ENCODE data around the gene CDC42EP4. TPM values are rescaled to one million over a fixed set of nuclear protein-coding genes. Genes with fewer than 3 reads are reported as not detected.

The CDC42EP4 gene
- total and polyA plus RNA-seq, 2 experiments from 2014 or later: 62.4 to 82.7 TPM

DNA sequence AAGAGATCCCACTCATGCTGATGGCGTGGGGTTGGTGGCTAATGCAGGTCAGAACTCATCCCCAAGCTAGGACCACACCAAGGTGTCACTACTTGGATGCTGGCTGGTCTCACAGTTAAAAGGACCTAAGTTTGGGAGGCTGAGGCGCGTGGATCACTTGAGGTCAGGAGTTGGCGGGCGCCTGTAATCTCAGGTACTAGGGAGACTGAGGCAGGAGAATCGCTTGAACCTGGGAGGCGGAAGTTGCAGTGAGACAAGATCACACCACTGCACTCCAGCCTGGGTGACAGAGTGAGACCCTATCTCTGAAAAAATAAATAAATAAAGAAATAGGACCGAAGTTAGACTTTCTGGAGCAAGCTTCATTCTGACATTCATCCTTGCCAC is 6.6 kb upstream of the CDC42EP4 start:
- Histone ChIP-seq H4K20me1 (ENCODE audit: insufficient read depth, poor library complexity, severe bottlenecking) (no peaks in the 10 kb centered on the region), H3K4me3 (no peak overlapping the region), H3K9me2 (replicated peaks; ENCODE audit: insufficient read depth) (no peaks in the 10 kb centered on the region), H3K27ac (peak overlapping the region; percentile 66), H3K27me3 (no peaks in the 10 kb centered on the region), H3K4me1 (ENCODE audit: insufficient read depth) (peaks cover 32% of the 10 kb centered on the region), H2AFZ (no peak overlapping the region), H3K9me3 (ENCODE audit: low read depth) (no peaks in the 10 kb centered on the region), H3K79me2 (no peaks in the 10 kb centered on the region), H3K36me3 (replicated peaks; ENCODE audit: insufficient read depth, low read depth) (no peaks in the 10 kb centered on the region), H3K4me2 (no peak overlapping the region)
- no peak for DNase-seq (ENCODE audit: low spot score)
- TF ChIP-seq EZH2 (IDR thresholded peaks at IDR 0.05; ENCODE audit: borderline replicate concordance) (no peak), EZH2phosphoT487 (IDR thresholded peaks at IDR 0.05; ENCODE audit: low read depth, severe bottlenecking, unreplicated experiment) (no peak), CTCF (IDR thresholded peaks at IDR 0.05; ENCODE audit: poor library complexity) (no peak)
- 89% methylated on average over 8 of the region's 8 CpGs for WGBS (ENCODE audit: low lambda C conversion rate, missing lambda C conversion rate)

DNA sequence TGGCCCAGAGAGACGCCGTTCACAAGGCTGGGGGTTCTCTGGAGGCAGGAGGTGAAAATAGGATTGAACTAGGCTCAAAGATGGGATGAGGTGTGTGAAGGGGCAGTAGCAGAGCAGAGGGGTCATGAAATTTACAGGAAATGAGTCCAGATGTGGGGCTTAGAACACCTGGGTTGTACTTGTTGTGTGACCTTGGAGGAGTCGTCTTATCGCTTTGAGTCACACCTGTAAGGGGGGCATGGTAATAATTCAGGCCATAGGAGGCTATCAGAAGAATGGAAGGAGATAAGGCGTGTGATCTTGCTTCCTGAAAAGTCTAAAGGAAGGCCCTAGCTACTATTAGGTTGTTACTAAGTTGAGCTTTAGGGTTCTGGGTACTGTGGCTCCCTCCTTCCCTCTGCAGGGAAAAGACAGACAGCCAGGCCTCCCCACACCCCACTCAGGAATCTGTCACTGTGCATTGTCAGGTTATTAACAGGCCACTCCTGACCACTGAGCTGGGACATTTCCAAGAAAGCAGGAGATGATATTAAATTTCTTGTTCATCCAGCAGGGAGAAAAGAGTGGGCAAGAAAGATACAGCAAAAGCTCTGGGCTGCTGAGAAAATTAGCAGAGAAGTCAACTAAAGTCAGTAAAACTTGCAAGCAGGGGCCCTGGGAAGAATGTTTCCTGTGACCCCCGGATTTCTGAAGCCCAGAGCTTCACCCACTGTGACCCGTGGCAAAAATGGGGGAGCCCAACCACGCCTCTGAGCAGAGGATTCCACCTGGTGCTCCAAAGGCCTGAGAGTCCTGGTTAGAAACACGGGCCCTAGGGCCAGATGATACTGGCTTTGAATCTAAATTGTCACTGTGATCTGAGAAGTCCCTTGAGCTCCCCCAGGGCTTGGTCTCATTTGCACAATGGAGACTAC is 6.0 kb upstream of the CDC42EP4 start:
- Histone ChIP-seq H3K4me1 (ENCODE audit: insufficient read depth) (peaks cover 27% of the 10 kb centered on the region), H4K20me1 (ENCODE audit: insufficient read depth, poor library complexity, severe bottlenecking) (no peaks in the 10 kb centered on the region), H3K36me3 (replicated peaks; ENCODE audit: insufficient read depth, low read depth) (no peaks in the 10 kb centered on the region), H3K27me3 (no peaks in the 10 kb centered on the region), H3K4me3 (no peak overlapping the region), H3K4me2 (no peak overlapping the region), H3K9me2 (replicated peaks; ENCODE audit: insufficient read depth) (no peaks in the 10 kb centered on the region), H3K27ac (peak overlapping the region; percentile 66), H2AFZ (no peak overlapping the region), H3K79me2 (no peaks in the 10 kb centered on the region), H3K9me3 (ENCODE audit: low read depth) (no peaks in the 10 kb centered on the region)
- DNase-seq (ENCODE audit: low spot score): no peak
- WGBS (ENCODE audit: low lambda C conversion rate, missing lambda C conversion rate): 67% methylated on average over 9 of the region's 9 CpGs
- TF ChIP-seq EZH2 (IDR thresholded peaks at IDR 0.05; ENCODE audit: borderline replicate concordance) (no peak), CTCF (IDR thresholded peaks at IDR 0.05; ENCODE audit: poor library complexity) (no peak), EZH2phosphoT487 (IDR thresholded peaks at IDR 0.05; ENCODE audit: low read depth, severe bottlenecking, unreplicated experiment) (no peak)

DNA sequence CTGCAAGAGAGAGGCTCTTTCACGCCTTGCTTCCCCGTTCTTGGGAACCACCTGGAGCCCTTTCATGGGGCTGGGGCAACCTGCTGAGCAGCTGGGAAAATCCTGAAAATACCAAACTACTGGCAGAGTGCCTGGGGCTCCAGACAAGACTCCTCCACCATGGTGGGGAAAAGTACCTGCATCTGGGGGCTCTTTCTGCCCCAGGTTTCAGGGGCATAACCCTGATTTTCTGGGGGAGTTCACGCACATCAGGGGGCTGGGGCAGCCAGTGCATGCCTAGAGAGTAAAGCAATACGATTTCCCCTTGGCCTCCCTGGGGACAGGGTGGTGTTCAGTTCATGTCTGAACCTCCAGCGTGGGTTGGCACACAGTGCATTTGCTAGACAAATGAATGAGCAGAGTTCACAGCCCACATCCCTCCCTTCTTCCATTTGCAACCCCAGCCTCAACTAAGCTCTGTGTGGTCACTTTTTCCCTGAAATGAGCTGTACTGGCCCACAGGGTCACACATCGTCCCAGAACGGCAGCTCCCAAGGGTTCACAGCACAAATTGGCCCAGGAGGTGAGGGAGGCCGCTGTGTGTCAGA is 5.2 kb upstream of the CDC42EP4 start:
- no peaks in the 10 kb centered on the region for H3K9me3 ChIP-seq (ENCODE audit: low read depth)
- H3K27me3 ChIP-seq: no peaks in the 10 kb centered on the region
- peaks cover 32% of the 10 kb centered on the region for H3K4me1 ChIP-seq (ENCODE audit: insufficient read depth)
- no peaks in the 10 kb centered on the region for H3K9me2 ChIP-seq (replicated peaks; ENCODE audit: insufficient read depth)
- TF ChIP-seq CTCF (IDR thresholded peaks at IDR 0.05; ENCODE audit: poor library complexity) (no peak), EZH2phosphoT487 (IDR thresholded peaks at IDR 0.05; ENCODE audit: low read depth, severe bottlenecking, unreplicated experiment) (no peak), EZH2 (IDR thresholded peaks at IDR 0.05; ENCODE audit: borderline replicate concordance) (no peak)
- H3K4me3 ChIP-seq: no peak overlapping the region
- H3K36me3 ChIP-seq (replicated peaks; ENCODE audit: insufficient read depth, low read depth): no peaks in the 10 kb centered on the region
- no peak for DNase-seq (ENCODE audit: low spot score)
- no peaks in the 10 kb centered on the region for H4K20me1 ChIP-seq (ENCODE audit: insufficient read depth, poor library complexity, severe bottlenecking)
- no peak overlapping the region for H3K4me2 ChIP-seq
- no peak overlapping the region for H2AFZ ChIP-seq
- peak overlapping the region; percentile 66 for H3K27ac ChIP-seq
- WGBS (ENCODE audit: low lambda C conversion rate, missing lambda C conversion rate): 78% methylated on average over 7 of the region's 8 CpGs
- H3K79me2 ChIP-seq: no peaks in the 10 kb centered on the region
